Subcutaneous adipose tissue (tissue), 4 donors: Measurements from ENCODE around the gene C11orf42. TPM values are rescaled to one million over a fixed set of nuclear protein-coding genes. Genes with fewer than 3 reads are reported as not detected.

ENCODE experiments used
- CTCF ChIP-seq: fragments of 450-650 bp; IDR thresholded peaks from one replicate; pipeline ENCODE4 v1.5.1; 2016; ENCODE audit warnings: low read depth, mild to moderate bottlenecking, control low read depth, antibody characterized with exemption, moderate library complexity
- total RNA-seq, 4 donors: library from RNA; depleted of rRNA; stranded (reverse); fragments of >200 nt; gene quantifications; one replicate each; pipeline ENCODE4 v1.1.0, GENCODE V29; 2016

C11orf42 gene
- total RNA-seq, 4 donors from 2014 or later = not detected

- no peak for TF ChIP-seq CTCF
Measured at GRCh38 chr11:6258141-6258540, 52.8 kb downstream of the C11orf42 start.

GRCh38 chr11:6258571-6259081 lies 53.3 kb downstream of the C11orf42 start:
- no peak for TF ChIP-seq CTCF

GRCh38 chr11:6260207-6260726 lies 54.9 kb downstream of the C11orf42 start:
- no peak for TF ChIP-seq CTCF

Other genes starting within 250 kb of the C11orf42 start
- gene OR56A5, start 237.1 kb upstream of the C11orf42 start, total RNA-seq = not detected
- not detected for gene OR52L1, start 218.6 kb upstream of the C11orf42 start, total RNA-seq
- under 1 TPM in 1 of 4 donors, not detected in 3; 0.19 TPM for gene OR56A4, start 198.6 kb upstream of the C11orf42 start, total RNA-seq
- gene OR56A1, start 174.8 kb upstream of the C11orf42 start, total RNA-seq = under 1 TPM in 2 of 4 donors, not detected in 2; under 0.01 to 0.19 TPM
- not detected for gene OR56B4, start 97.9 kb upstream of the C11orf42 start, total RNA-seq
- gene OR52B2, start 35.2 kb upstream of the C11orf42 start, total RNA-seq = under 1 TPM in 1 of 4 donors, not detected in 3; 0.51 TPM
- not detected for gene OR52W1, start 6.3 kb upstream of the C11orf42 start, total RNA-seq
- 10 to 100 TPM; 19.2 to 43.2 (median 31.3) TPM for gene FHIP1B, start 29.1 kb downstream of the C11orf42 start, total RNA-seq
- gene CNGA4, start 33.5 kb downstream of the C11orf42 start, total RNA-seq = not detected
- gene CCKBR, start 54.3 kb downstream of the C11orf42 start, total RNA-seq = not detected
- 100 to 1,000 TPM in 2 of 4 donors, 10 to 100 TPM in 2; 34.9 to 158 (median 90.9) TPM for gene CAVIN3, start 114.9 kb downstream of the C11orf42 start, total RNA-seq
- gene SMPD1, start 184.9 kb downstream of the C11orf42 start, total RNA-seq = 10 to 100 TPM; 21.2 to 47.1 (median 25.8) TPM
- gene APBB1, start 213.5 kb downstream of the C11orf42 start, total RNA-seq = 10 to 100 TPM; 17.0 to 24.1 (median 21.4) TPM
- 1 to 10 TPM in 1 of 4 donors, under 1 TPM in 1, not detected in 2; 0.57 to 2.4 TPM for gene HPX, start 235.4 kb downstream of the C11orf42 start, total RNA-seq